Measurements from ENCODE around the gene CLEC6A. TPM values are rescaled to one million over a fixed set of nuclear protein-coding genes. Genes with fewer than 3 reads are reported as not detected.

The CLEC6A gene
- total and polyA plus RNA-seq, 2 of the 8 experiments (the other 6 are each of a cell fraction or from before 2014, with no cell fraction given), result not detected

GRCh38 chr12:8466241-8466640, 10.5 kb downstream of the CLEC6A start (continued):
- TF ChIP-seq RAD21 (IDR thresholded peaks at IDR 0.05 in 1 of 2, conservative IDR thresholded peaks at IDR 0.05 in 1 of 2; ENCODE audit: low read depth in 2 of 2, low read length in 2 of 2), result no peak
- TF ChIP-seq SUZ12 (IDR thresholded peaks at IDR 0.05; ENCODE audit: low read length), result no peak
- TF ChIP-seq SIX5 (IDR thresholded peaks at IDR 0.05; ENCODE audit: low read depth, low read length), result no peak

Data from H1 (cell line).